HG03439 (cell line): ENCODE measurements around the gene ITGB5.

ENCODE experiments used
- ATAC-seq: cut with Tn5 transposase; IDR thresholded peaks from one replicate; pipeline ENCODE4 v1.9.1; 2021; ENCODE audit warnings: mild to moderate bottlenecking, moderate library complexity; ENCODE audit not compliant: unreplicated experiment

Gene ITGB5

DNA sequence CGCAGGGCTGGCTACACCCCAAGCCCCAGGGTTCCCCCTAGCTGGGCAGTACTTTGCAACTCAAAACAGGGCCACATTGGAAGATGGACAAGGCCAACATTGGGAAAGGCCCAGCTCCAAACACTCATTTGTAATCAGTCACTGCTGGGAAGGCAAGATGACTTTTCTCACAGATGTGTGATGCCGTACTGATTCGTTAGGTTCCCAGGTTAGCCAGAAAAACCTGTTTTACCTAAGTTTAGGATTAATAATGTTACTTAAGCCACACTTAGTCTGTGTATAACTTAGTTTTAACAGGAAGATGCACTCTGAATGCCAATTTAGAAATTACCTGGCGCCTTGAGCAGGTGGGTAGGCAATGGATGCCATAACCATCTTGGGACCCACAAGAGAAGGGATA, 71.0 kb downstream of the ITGB5 start:
- no peak for ATAC-seq

DNA sequence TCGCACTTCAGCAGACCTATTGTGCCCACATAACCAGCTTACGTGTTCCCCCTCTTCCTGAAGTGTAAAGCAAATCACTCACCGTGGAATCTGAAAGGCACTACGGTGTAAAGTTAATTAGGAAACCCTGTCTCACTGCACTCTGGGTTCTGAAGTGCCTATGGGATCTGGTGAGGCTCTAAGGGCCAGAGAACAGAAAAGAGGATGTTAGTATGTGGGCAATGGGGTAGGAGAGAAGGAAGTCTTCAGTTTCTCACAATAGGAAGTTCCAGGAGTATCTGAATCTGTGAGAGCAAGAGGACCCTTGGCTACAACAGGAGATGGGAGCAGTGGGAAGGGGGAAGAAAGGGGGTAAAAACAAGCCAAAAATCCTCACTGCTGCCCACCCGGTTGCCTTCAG, 71.4 kb downstream of the ITGB5 start:
- ATAC-seq = no peak

DNA sequence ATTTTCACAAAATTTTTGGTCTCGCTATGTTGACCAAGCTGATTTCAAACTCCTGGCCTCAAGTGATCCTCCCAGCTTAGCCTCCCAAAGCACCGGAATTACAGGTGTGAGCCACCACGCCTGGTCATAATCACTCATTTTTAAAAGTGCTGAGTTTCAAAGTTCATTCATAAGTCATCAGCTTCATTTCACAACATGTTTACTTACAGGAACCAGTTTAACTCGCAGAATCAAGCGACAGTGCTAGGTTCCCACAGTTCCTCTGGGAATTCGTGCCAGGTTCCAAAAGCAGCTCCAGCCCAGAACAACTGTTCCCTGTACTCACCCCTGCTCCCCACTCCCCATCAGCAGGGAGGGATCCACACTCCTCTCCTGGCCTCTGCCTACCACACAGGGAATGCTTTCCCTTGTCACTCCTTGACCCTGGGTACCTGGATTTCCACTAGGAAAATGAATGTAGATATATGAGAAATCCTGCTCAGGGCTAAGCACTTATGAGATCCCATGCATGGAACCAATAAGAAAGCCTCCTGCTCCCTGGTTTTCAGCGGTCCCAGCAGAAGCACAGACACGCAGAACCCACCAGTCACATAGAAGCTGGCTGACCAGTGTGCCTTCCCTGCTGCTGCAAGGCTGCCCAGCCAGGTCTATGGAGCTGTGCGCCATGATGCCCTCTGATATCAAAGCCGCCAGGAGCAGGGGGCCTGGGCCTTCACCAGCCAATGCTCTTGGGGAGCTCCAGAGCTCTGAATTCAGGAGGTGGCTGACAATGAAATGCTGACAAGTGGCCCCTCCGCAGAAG, 72.3 kb downstream of the ITGB5 start:
- ATAC-seq = no peak

DNA sequence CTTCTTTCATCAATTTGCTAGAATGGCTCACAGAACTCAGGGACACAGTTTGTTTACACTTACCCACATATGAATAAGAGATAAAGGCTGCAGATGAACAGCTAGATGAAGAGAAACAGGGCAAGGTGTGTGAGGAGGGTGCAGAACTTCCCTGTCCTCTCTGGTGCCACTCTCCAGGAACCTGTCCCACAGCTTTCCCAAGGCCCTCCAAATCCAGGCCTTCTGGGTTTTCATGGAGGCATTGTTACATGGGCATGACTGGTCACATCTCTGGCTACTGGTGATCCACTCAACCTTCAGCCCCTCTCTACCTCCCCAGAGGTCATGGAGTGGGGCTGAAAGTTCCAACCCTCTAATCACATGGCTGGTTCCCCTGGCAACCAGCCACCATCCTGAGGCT, 73.6 kb downstream of the ITGB5 start:
- no peak for ATAC-seq

DNA sequence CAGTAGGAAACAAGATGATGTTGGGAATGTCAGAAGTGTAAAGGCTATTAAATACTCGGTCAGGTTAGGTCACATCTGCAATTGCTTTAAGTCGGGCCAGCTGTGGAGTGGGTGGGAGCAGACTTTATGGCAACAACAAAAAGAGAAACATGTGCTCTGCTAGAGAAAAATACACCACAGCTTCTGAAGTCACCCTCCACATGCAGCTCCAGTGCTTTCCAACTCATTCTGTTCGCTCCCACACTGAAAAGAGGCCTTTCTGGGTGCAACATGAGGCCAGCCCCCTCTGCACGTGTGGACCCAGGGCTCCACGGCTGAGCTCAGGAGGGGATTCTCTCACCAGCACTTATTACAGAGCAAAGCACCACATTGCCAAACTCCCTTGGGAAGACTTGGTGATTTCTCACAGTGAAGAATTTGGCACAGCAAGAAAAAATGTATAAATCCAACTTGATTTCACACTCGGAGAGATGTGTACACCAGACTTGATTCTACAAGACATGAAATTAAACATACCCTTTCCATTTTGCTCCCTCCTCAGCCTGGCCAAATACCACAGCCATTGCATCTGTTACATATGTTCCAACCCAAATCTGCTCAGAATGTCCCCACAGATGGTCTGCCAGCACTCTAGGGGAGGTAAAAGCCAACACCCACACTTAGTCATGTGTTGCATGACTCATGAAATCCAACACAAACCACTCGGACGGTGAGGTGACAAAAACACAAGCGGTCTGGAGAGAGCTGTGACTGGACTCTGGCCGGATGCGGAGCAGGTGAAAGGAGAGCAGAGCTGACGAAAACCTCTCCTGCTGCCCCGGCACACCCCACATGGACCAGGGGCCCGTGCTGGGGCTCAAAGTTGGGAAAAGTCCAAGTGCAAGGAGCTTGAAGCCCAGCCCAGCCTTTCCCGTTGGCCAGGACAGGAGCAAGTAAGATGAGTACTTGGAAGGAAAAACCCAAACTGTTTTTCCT, 74.6 kb downstream of the ITGB5 start:
- ATAC-seq = no peak

DNA sequence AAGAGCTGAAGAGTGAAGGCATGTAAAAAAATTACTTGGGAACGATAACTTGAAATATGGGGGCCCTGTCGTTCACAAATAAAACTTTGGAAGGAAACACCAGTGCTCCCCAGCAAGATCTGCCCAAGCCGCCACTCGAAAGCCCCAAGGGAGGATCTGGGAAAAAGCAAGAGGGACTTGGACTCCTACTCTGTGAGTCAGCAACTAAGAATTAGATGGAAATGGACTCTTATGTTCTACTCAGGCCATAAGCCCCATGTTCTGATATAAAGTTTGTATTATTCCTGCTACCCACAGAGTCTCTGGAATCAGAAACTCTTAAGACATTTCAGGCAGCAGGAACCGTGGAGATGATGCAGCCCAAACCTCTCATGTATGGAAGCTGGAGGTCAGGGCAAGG, 75.7 kb downstream of the ITGB5 start:
- no peak for ATAC-seq

DNA sequence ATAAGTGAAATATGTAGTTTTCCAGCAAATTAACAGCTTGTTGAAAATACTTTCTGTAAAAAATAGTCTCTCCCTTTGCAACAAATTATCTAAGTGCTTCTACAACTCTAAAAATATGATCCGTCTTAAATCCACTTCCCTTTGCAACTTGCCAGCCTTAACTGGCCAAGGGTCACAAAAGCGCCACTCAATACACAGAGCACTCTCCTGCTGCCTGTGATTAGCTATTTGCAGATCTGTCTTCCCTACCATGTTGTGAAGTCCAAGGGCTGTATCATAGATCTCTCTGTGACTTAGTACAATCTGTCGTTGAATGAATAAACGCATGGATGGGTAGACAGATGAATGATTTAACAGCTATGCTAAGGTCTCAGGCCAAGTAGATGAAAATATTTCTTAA, 76.2 kb downstream of the ITGB5 start:
- no peak for ATAC-seq

DNA sequence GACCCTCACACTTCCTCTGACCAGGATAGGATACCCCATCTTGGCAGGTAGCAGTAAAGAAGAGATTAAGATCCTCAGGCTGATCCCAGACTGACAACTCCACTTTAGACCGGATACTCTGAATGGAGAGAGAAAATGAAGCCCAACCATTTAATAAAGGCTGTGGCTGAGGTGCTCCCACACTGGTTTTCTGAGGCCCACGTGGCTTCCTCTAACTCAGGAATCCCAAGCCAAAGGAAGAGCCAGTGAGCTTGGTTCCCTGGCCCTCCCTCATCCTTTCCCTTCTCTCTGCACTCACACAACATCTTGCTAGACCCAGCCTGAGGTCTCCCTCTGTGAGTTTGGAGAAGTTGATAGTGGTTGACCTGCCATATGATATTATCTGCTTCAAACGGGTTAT, 78.1 kb downstream of the ITGB5 start:
- no peak for ATAC-seq

DNA sequence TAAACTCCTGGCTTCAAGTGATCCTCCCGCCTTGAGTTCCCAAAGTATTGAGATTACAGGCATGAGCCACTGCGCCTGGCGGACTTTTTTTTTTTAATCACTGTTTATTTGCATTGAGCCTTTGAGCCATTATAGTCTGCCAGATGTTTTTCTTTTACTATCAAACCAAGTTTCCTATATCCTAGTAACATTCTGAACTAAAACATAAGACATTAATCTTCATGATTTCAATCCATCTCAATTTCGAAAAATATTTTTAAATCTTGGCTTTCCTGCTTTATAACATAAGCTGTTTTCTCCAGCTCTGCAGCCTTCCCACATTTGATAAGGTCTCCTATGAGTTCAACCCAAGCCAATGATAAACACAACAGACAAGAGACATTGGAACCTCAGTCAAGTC, 81.5 kb downstream of the ITGB5 start:
- ATAC-seq = no peak

DNA sequence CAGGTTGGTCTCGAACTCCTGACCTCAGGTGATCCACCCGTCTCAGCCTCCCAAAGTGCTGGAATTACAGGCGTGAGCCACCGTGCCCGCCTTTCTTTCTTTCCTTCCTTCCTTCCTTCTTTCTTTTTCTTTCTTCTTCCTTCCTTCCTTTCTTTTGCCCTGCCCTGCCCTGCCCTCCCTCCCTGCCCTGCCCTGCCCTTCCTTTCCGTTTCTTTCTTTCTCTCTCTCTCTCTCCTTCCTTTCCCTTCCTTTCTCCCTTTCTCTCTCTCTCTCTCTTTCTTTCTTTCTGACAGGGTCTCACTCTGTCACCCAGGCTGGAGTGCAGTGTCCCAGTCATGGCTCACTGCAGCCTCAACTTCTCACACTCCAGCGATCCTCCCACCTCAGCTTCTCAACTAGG, 82.3 kb downstream of the ITGB5 start:
- ATAC-seq = no peak

DNA sequence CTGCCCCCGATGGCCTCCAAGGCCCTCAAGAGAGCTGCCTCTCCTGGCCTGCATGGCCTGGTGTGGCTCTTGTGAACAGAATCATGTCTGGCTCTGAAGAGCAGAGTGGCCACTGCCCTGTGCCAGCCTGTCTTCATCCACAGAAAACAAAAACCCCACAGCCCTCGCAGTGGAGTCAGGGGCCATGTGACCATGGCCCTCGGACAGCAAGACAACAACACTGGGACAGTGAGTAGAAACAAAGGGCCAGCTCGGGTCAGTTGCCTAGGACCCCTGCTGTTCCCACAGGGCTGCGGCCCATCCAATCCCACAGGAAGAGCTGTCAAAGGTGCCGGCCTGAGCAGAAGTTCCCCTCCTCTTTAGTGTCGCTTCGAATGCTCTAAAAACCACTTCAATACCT, 84.5 kb downstream of the ITGB5 start:
- no peak for ATAC-seq

DNA sequence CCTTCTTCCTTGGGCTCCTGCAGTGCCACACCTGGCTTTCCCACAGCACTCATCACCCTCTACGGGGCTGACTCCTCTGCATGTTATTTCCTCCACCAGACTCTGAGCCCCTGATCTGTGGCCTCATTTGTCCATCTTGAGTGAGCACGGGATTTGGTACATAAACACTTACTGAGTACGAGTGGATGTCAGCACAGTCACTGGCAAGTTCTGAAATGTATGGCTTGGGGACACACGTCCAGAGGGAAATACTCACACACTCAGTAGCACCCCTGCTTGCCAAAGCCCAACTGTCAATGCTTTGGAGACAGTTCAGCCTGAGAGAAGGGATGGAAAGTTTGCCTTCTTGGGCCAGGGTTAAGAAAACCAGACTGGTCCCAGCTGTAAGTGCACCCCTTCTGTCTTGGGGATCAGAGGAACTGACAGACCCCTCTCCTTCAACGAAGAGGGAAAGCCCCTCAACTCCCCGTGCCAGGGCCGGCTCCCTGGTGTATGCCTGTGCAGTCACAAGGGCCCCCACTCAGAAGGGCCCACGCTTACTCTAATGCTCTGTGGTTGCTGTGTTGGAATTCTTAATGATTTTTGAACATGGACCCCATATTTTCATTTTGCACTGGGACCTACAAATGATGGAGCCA, 85.0 kb downstream of the ITGB5 start:
- no peak for ATAC-seq

DNA sequence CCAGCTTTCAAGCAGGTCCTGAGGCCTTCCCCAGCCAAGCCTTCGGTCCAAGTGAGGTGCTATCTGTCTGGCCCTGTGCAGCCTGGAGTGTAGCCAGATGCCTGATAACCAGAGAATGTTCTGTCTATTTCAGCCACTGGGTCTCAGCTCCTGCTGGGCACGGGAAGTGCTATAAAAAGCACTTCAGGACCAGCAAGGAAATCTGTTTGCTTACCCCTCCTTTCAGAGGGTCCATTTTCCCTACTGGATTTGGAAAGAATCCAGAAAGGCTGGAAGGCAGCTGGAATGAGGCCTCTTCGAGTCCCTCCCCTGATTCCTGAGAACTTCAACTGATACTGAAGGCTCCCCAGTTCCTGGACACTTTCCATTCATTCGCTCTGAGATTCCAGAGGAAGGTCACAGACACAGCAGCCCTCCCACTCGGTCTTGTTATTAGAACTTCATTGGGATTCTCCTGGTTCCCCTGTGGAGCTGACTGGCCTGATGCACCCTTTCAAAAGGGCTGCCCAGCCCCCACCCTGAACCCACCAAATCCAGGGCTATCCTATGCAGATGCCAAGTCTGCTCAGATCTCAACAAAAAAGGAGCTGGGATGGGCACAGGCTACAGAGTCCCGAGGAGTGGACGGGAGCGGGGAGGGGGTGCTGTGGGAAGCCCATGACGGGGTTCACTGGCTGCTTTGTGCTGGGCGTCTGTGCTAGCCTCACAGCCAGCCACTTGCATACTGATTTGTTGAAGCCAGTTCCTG, 86.5 kb downstream of the ITGB5 start:
- no peak for ATAC-seq

DNA sequence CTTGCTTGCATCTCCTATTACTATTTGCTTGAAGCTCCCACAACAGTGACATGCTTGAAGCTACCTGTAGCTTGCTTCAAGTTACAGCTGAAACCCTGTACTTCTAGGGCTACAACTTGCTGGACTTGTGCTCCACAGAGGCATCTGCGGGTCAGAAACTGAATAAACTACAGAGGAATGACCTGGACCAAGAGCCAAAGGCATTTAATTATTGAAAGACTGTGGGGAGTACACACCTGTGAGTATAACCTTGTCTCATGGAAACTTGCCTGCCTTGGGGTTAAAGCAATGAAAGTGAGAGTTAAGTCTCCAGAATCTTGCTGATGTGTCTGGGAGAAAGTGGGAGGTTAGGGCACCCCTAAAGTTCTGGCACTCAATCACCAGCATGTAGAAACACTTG, 87.1 kb downstream of the ITGB5 start:
- no peak for ATAC-seq

DNA sequence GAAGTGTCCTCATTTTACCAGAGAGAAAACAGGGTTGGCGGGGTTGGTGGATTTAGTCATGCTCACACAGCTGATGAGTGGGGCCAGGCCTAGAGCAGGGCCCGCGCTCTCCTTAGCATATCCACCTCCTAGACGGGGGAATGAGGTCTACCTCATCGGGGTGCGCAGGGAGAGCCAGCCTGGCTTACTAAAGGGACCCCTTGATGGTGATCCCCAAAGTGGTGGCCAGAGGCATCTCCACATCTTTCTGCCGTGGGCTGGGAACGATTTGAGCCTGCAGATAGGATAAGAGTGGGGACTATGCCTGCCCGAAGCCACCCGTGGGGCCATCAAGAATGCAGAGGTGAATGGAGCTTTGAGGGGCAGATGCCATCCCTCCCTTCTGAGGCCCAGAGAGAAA, 87.5 kb downstream of the ITGB5 start:
- no peak for ATAC-seq

DNA sequence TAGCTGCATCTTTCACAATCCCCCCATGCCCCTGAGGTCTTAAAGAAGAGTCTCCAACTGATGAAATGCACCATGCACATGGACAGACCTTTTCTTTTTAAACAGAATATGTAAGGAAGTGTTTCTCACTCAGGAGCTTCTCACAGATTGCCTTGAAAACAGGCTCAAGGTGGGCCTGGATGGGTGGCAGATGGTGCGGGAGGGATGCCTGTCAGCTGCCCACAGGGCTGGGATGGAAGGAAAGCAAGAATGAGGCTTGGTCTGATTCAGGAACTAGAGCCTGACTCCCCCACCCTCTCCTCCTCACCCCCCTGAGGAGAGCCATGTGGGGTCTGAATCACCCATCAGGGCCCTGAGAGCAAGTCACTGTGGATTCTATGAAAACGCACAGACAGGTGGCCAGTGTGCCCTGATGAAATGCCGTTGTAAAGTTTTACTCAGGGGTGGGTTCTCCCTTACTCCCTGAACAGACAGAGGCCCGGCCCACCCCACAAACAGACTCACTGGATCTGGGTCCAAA, 89.7 kb downstream of the ITGB5 start:
- no peak for ATAC-seq

DNA sequence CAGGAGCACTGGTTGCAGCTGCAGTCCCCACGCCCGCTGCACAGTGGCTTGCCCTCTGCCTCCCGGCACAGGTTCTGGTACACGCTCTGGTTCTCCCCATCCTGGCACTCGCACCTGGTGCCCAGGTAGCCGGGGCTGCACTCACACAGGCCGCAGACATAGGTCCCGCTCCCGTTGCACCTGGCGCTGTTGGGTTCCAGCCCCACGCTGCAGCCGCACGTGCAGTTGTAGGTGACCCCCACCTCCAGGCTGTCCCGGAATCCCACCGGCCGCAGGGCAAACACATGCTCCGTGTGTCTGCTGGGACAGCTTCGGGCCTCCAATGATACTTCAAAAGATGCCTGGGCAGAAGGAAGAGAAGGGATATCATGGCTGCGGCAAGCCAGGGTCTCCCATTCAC, 90.7 kb downstream of the ITGB5 start:
- no peak for ATAC-seq

DNA sequence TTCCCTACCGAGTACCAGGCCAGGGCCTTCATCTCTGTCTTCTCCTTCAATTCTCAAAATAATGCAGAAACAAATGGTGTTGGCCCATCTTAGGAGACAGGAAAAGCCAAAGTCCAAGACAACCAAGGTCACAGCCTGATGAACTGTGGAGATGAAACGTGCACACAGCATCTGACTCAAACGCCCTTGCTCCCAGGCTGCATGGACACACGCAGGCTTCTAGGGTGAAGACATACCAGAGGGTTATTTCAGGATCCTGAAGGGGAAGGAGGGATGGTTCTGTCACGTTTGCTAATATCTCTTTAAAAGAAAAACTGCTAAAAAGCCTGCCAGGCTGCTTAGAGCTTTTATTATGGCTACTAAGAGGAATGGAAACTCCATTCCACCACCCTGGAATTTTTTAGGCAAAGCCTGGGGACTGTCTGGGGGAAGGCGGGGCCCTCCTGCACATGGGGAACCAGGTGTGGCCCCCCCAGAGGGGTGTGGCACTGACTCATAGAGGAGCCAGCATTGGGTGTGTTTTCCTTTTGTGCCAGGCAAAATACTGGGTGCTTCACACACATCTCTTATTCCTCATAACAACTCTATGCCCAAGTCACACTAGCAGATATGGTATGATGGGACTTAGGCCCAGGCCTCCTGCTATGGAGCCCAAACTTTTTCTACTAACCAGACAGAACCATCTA, 94.0 kb downstream of the ITGB5 start:
- ATAC-seq = no peak

DNA sequence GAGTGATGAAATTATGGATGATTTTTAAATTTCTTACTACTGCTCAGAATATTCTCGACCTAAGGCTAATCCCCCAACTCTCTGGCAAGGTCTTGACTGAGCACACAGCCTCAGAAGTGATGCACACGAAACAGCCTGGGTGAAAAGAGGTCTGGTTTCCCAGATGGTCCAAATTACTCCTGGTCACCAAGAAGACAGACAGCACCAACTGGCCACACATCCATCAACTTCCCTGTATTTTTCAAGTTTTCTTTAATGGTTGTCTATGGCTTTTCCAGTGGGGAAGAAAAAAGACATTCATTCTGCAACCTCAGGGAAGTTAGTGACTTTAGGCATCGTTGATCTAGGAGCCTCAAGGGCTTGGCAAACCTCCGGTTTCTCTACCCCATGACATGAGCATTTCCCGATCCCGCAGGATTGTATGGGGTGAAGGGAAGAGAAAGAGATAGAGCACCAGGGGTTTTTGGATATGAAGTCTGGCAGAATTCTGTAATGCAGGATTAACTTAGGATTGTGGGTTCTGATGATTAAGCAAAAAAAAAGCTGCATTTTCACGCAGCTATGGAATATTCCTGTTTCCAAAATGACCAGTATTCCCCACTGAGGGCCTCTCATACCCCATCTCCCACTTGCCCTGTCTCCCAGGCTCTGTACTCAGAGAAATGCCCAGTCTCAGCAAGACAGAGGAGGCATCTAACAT, 94.7 kb downstream of the ITGB5 start:
- no peak for ATAC-seq
